ENCODE data around the gene AGAP1.

DNA sequence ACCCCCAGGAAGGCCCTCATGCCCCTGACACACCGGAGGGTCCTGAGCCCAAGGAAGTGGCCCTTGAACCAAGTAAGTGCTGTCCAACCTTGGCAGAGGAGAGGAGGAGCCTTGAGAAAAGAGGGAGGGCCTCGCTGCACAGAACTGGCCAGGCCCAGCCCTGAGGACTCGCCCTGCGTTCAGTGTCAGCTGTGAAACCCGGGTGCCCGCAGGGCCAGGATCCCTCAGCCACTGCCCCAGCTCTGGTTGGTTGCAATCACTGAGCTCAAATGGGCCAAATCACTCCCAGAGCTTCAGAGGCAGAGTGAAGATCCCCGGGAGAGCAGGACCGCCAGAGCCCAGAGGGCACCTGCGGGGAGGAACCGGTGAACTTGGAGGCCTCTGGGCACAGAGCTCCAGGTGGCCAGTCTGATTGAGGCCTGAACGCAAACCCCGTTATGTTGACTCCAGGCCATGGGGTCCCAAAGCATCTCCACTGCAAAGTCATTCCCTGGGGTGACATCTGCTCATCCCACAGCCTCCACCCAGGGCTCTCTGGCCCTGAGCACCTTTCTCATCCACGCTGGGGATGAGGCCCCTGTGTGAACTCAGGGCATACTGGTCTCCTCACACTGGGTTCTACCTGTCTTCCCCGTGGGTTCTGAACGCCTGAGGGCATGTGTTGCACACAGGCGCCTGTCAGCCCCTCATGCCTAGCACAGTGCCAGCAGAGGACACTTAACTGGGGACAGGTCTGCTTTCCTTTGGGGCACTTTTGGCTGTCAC is 662.4 kb downstream of the AGAP1 start:
- TF ChIP-seq JUN (IDR thresholded peaks at IDR 0.05; ENCODE audit: borderline replicate concordance, insufficient read depth, insufficient read length, low read depth) (no peak), EZH2 (IDR thresholded peaks at IDR 0.05; ENCODE audit: borderline replicate concordance, low read depth, low read length, severe bottlenecking) (no peak)

Measured in endothelial cell of umbilical vein (primary cell).